GM21737 (cell line): Measurements from ENCODE around the gene COMMD6.

Experiments
- ATAC-seq: cut with Tn5 transposase; IDR thresholded peaks from one replicate; pipeline ENCODE4 v1.9.1; 2021; ENCODE audit warnings: mild to moderate bottlenecking, moderate library complexity; ENCODE audit not compliant: unreplicated experiment

The COMMD6 gene

DNA sequence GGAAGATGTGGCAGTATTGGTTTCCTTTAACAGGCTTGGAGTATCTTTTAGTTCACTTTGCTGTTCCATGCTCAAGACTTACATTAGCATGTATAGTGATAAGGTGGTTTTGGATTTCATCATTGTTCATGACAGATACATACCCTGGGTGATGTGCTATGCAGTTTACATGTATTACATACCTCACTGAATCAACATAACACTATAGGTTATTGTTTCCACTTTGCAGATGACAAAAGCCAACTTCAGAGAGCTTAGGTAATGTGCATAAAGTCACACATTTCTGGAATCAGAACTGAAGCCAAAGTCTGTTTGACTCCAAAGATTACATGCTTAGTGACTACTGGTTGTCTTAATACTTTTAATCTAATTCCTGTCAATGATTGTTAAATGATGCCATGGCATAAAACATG is 7.1 kb downstream of the COMMD6 start:
- no peak for ATAC-seq

DNA sequence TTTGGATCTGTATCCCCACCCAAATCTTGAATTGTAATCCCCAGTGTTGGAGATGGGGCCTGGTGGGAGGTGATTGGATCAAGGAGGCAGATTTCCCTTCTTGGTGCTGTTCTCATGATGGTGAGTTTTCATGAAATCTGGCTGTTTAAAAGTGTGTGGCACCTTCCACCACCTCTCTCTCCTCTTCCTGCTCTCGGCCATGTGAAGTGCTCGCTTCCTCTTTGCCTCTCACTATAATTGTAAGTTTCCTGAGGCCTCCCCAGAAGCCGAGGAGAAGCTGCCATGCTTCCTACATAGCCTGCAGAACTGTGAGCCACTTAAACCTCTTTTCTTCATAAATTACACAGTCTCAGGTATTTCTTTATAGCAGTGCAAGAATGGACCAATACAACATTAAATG is 15.7 kb downstream of the COMMD6 start:
- ATAC-seq: no peak

DNA sequence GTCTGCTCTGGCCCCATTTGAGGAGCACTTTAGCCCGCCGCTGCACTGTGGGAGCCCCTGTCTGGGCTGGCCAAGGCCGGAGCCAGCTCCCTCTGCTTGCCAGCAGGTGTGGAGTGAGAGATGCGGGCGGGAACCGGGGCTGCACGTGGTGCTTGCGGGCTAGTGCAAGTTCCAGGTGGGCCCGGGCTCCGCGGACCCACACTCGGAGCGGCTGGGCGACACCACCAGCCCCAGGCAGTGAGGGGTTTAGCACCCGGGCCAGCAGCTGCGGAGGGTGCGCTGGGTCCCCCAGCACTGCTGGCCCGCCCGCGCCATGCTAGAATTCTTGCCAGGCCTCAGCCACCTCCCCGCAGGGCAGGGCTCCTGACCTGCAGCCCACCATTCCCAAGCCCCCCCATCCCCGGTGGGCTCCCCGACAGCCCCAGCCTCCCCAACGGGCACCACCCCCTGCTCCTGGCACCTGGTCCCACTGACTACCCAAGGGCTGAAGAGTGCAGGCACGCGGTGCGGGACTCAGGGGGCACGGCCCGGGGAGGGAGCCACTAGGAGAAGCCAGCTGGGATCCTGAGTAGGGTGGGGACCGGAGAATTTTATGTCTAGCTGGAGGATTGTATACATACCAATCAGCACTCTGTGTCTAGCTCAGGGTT is 19.1 kb downstream of the COMMD6 start:
- no peak for ATAC-seq

DNA sequence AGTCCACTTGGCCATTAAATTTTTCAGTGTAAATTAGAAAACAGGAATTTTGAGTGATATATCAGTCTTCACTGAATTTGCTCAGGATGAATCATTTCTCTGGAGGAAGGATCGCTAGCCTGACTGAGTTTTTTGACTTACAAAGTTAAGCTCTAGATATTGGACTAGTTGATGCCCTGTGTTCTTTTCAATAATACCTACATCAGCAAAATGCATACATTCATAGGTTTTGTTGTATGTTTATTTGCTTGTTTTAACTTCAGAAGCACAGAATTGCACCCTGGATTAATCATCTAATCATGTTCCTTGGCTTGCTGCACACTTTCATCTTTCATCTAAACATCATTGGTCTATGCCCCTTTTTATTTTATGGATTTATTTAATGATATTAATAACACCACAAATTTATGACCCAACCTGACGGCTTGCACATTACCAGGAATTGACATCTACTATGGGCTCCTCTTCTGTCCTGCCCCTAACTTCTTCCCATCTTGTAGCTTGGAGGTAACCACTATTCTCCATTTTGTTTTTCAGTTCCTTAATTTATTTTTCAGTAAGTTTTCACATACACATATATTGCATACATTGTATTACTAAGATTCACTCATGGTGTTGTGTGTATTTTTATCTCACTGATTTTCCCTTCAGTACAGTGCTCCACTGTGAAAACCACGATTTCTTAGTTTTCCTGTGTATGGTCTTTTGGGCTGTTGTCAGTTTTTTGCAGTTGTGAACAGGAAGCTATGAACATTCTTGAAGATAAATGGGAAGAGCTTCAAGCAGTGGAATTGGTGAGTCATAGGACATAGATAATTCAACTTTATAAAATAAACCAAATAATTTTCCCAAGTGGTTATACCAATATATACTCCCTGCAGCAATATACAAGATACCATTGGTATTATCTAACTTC is 23.3 kb downstream of the COMMD6 start:
- no peak for ATAC-seq

DNA sequence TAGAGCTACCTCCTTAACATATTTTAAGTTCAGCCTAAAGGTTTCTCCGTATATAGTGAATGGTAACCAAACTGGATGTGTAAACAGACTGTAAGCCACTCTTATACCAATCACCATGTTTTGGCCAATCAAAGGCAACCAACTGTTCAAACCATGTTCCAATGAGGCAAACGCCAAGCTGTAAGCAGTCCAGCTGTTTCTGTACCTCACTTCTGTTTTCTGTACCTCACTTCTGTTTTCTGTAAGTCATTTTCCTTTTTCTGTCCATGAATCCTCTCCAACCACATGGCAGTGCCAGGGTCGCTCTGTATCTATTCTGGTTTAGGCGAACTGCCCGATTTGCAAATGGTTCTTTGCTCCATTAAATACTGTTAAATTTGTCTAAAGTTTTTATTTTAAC is 24.4 kb downstream of the COMMD6 start:
- no peak for ATAC-seq

DNA sequence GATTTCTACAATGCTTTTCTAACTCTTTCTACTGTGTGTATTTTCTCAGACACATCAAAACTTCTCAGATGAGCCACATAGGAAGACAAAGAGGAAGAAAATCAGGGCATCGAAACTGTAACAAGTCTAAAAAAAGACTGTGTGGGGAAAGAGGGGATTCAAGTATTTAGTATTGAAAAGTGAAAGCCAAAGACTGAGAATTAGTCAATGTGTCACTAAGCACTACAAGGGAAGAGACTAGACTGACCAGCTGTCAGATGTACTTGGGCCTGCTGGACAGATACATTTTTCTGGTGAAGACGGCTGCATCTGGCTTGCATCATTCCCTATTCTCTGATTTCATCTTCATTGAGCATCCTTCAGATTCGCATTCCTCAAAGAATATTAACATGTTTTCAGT is 25.4 kb downstream of the COMMD6 start:
- peak; percentile 95 for ATAC-seq

DNA sequence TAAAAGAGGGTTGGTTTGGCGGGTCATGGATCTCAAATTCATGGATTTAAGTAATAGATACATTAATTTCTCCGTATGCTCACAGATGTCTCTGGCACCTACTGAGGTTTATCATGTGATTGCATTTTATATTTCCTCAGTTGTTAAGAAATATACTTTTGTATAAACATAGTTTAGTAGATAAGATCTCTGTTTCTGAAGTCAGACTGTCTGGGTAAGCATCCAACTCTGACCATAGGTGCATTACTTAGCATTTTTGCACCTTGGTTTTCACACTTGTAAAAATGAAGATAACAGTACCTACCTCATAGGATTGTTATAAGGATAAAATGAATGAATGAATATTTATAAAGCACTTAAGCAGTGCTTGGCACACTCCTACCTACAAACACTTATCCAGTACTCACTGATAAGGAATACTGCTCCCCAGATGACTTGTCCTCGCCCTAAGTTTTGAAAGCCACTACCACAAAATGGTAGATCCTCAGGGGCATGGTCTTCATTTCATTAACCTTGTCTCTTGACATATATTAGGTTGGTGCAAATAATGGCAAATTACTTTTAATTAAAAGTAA is 26.5 kb downstream of the COMMD6 start:
- no peak for ATAC-seq

DNA sequence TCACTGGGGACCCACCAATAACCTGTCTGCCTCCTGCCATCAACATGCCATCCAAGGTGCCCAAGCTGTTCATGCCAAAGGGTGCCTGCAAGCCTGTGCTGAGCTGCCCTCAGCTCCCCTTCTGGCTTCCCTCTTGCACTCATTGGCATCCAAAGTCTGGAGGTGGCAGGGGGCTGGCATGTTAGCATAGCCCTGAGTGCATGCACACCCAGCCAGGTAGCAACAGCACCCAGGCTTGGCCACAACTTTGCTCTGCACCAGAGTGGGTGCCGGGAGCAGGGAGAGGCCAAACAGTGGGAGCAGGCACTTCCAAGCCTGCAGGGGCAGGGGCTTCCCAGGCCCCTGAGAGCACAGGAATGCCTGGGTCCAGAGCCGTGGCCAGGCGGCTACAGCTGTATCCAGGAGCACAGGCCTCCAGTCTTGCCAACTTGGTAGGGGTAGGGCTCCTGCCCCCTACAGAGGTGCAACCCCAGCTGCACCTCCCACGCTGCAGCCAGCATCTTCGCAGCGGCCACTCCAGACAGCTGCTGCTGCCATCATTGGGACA is 29.6 kb downstream of the COMMD6 start:
- ATAC-seq: no peak

DNA sequence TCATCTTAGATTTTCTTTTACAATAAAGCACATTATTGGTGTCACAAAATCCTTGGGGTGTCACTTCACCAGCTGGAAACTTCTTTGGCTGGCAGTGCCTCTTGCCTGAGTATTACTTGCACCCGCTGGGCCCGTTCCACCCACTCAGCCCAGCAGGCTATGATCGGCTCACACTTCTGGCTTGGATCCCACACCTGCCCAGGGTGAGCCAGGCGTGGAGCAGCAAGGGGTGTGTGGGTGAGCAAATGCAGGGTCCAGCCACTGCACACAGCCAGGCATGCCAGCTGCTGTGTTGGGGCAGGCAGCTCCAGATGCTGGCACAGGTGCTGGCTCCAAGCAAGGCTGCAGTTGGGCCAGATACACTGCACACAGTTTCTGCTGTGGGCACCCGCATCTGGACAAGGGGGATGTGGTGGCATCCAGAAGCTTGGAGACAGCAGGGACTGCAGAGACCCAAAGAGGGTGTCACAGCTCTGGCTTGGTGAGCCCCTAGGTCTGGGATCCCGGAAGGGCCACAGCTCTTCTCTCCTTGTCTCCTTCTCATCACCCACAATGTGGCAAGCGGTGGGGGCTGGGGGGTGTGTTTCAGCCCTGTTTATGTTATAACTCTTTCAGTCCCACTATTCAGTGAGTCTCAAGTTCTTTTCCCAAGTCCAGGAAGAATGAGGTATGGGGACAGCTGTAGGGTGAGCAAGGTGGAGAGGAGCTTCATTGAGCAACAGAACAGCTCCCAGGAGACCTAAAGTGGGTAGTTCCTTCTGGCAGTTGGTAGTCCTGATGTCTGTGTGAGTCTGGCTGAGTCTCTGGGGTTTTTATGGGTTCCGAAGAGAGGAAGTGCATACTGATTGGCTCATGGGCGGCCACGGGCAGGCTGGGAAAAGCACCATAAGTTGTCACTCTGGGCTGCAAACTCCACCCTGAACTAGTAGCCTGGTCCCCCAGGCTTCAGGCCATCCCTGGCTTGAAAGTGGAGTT is 30.3 kb downstream of the COMMD6 start:
- no peak for ATAC-seq

DNA sequence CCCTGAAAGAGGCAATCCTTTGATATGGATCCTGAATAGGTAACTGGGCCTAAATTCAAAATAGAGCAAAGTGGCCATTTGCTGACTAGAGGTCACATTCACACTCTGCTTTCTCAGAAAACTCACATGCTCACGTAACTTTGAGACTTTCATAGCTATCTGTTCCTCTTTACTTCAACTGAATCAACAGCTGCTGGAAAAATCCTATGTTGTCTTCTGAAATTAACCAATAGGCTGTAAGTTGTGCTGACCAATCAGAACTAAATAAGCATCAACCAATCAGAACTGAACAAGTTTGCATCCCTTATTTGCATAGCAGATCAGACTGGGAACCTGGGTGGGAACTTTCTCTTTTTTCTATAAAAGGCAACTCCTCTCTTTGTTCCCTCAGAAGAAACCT is 31.6 kb downstream of the COMMD6 start:
- ATAC-seq: no peak

DNA sequence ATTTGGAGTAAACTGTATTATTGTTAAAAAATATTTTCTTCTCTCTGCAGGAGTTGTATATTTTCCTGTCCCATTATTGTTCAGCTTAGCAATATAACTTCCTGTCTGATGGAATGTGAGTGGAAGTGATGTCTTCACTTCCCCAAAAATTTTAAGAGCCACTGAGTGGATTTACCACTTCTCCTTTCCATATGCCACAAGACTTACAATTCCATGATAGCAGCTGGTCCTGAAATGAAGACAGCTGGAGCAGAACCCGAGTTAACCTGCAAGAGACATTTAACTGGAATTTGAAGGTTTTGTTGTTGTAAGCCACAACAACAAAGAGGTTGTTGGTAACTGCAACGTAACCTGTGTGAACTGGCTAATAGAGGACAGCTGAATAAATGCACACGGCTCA is 32.3 kb downstream of the COMMD6 start:
- no peak for ATAC-seq

DNA sequence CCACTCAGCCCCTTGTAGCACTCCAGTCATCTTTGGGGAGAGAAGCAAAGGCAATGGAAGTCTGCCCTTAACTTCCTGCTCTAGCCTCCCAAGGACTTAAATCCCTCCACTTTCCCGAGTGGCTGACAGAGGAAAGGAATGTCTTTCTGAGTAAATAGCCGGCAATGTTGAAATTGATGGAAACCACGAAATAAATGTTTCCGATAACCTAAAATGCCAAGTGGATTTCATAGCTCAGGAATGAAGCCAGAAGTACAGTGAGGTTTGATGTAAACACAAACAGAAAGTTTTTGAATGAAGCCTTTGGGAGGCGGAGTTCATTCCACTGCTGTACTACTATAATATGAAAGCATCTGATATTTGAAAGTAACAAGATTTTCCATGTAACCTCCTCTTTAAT is 41.7 kb downstream of the COMMD6 start:
- no peak for ATAC-seq

DNA sequence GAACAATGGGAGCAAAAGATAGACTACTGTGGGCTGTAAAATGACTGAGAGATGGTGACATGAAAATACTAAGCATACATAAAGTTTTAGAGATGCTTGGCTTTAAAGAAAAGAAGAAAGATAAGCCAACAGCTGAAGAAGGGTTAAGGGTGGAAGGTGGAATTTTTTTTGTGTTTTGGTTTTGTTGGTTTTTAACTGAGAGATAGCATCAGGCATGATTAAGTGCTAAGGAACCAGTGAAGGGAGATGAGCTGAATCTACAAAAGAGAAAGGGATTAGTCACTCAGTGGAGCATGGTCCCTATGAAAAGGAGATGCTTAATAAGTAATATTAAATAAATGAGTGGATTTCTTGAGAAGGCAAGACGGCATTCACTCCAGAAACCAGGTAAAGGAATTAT is 43.1 kb downstream of the COMMD6 start:
- no peak for ATAC-seq

DNA sequence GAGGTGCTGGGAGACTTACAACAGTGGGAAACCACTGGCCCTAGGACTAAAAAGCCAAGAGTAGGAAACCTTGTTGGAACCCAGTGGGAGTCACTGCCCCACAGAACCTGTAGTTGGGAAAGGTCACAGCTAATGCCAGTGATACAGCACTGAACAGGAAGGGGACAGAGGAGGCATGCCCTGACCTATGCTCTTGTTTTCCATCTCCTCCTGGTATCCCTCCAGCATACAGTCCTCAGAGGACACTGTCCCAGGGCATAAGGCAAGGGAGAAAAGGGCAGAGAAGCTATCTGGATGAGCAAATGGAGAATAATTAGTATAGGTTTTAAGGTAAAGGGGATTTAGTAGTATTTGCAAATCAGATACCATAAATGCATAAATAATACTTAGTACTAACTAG is 44.5 kb downstream of the COMMD6 start:
- no peak for ATAC-seq

DNA sequence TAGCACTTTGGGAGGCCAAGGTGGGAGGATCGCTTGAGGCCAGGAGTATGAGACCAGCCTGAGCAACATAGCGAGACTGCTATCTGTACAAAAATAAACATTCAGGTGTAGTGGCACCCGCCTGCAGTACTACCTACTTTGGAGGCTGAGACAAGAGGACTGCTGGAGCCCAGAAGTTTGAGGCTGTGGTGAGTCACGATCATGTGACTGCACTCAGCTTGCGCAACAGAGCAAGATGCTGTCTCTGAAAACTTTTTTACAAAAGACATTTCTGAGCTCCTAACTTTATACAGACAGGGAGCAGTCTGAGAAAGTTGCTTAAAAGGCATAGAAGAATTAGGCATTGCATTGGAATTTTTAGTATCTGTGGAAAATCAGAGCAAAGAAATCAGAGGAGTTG is 45.3 kb downstream of the COMMD6 start:
- no peak for ATAC-seq

DNA sequence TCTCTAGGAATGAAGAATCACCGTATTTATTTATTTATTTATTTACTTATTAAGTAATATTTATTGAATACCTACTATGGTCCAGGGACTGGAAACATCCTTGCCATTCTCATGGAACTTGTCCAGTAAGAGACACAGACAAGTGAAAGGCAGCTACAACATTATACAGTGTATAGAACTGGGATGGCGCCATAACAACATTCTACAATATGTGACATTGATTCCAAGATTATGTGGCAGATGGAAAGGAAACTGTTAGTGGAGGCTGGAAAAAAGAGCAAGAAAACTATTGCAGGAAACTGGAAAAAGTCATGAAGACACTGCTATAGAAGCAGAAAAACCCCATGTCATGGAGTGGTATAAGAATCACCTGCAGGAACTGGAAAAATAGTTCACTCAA is 46.3 kb downstream of the COMMD6 start:
- no peak for ATAC-seq

DNA sequence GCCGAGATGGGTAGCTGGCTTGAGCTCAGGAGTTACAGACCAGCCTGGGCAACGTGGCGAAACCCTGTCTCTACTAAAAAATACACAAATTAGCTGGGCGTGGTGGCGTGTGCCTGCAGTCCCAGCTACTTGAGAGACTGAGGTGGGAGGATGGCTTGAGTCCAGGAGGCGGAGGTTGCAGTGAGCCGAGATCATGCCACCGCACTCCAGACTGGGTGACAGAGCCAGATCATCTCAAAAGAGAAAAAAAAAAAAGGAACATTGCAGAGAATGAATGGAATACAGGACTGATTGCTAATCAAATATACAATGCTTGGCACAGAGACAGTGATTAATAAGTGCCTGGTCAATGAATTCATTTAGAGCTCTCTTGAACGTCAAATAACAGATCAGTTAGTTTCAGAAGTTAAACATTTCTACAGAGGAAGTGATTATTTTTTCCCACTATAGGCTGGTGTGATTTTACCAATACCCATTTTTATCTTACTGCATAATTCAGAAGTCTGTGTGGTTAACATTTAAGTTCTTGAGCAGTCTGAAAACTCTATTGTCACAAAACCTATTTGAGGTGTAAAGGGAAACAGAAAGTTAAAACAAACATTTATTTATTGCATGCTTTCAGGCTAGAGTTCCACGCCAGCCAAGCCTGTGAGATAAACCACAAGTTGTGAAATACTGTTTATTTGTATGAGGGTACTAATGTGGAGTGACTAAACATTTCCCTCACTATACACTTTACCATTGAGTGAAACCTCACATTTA is 48.0 kb downstream of the COMMD6 start:
- peak; percentile 87 for ATAC-seq

DNA sequence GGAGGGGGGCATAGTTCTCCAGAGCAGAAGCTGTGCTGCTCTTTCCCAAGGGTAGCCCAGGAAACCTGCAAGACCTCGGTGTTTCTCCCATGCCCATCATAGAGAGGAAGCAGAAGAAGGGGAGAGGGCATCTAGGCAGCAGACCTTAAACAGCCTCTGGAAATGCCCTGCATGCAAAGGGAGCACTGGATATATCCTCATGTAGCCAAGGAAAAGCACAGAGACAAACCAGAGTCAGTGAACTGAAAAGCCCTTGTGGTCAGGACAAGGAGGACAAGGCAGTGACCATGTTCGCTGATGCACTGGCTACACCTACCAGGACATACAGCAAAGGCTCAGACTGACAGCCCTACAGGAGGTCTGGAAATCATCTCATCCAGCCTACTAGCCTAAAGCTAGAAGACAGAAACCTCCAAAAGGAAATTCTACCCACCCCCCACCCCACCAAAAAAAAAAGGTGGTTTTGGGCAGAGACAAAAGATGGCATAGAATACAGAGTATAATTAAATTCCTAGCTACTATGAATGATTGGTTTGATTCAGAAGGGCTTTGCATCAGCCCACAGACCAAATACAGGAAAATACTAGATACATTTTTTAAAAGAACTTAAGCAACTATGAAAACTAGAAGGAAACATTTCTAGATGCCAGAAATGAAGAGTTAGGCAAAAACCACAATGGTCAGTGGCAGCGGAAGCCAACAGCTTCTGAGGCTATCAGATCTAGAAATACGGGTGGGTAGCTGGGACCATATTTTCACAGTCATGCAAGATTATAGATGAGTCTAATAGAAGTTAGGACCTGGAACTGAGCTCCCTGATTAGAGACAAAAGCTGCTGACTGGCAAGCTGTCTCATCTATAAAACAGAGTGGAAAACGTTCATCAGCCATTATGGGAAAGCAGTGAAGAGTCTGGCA is 51.2 kb downstream of the COMMD6 start:
- no peak for ATAC-seq
